Measurements from ENCODE around the gene CELF2. TPM values are rescaled to one million over a fixed set of nuclear protein-coding genes. Genes with fewer than 3 reads are reported as not detected.

The CELF2 gene
- total and polyA plus RNA-seq, 9 of the 15 experiments (the other 6 are each of a cell fraction or from before 2014, with no cell fraction given) = 4.0 to 20.3 (median 11.1) TPM

DNA sequence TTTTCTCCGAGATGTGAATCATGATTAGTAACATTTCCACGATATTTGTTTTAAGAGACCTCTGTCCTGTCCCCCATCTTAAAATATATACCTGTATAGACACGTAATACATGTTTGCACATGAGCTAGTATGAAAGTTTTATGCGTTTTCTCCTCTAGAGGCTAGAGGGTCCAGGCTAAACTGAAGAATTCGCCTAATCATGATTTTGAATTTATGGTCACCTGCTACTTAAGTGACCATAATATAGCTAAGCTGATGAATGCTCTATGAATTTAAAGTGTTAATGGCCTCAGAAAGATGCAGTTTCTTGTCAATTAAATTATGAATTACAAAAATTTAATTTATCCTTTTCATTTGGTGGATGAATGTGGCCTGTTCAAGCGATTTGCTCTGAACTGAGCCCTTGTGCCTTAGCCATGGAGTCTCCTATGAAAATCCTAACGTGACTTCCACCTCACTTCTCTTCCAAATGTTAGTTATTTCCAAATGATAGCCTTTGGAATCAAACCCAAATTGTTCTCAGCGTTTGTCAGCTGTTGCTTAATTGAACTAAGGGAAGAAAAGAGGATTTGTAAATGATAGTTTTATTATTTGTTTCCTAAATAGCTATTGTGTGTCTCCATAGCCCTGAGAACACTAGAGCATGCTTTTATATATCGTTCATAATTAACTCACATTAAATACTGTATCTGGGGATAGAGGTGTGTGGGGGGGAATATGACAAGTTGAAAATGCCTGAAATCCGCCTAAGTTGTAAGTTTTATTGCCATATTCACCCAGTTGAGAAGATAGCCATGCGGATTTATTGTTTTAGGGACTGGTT is 2.3 kb downstream of the CELF2 start:
- no peak overlapping the region for H3K4me3 ChIP-seq
- FAIRE-seq (no peak), ATAC-seq (no peak), DNase-seq (ENCODE audit: extremely low read depth in 1 of 4, low spot score in 3 of 4) (no peak)
- BruUV-seq (replicated peaks) = no TSS peak
- no peaks in the 10 kb centered on the region for H3K79me2 ChIP-seq (ENCODE audit: control insufficient read depth, insufficient read depth, low read length)
- H2AFZ ChIP-seq (ENCODE audit: low read depth, low read length) = no peak overlapping the region
- TF ChIP-seq MAFK (IDR thresholded peaks at IDR 0.05; ENCODE audit: low read length) = no peak
- no peak for TF ChIP-seq MIER1 (IDR thresholded peaks at IDR 0.05; ENCODE audit: low read depth)
- no peak for TF ChIP-seq PHF21A (IDR thresholded peaks at IDR 0.05; ENCODE audit: borderline replicate concordance, low read depth)
- no peak for TF ChIP-seq FOXJ2 (tag; IDR thresholded peaks at IDR 0.05)
- no peak for TF ChIP-seq ZBTB7A (IDR thresholded peaks at IDR 0.05; ENCODE audit: borderline replicate concordance, control insufficient read depth, low read depth, low read length)
- TF ChIP-seq, protein P1, sequence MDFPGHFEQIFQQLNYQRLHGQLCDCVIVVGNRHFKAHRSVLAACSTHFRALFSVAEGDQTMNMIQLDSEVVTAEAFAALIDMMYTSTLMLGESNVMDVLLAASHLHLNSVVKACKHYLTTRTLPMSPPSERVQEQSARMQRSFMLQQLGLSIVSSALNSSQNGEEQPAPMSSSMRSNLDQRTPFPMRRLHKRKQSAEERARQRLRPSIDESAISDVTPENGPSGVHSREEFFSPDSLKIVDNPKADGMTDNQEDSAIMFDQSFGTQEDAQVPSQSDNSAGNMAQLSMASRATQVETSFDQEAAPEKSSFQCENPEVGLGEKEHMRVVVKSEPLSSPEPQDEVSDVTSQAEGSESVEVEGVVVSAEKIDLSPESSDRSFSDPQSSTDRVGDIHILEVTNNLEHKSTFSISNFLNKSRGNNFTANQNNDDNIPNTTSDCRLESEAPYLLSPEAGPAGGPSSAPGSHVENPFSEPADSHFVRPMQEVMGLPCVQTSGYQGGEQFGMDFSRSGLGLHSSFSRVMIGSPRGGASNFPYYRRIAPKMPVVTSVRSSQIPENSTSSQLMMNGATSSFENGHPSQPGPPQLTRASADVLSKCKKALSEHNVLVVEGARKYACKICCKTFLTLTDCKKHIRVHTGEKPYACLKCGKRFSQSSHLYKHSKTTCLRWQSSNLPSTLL (IDR thresholded peaks at IDR 0.05) = no peak
- no peak for TF ChIP-seq SNRNP70 (optimal IDR thresholded peaks at IDR 0.05; ENCODE audit: low read depth, low read length)
- TF ChIP-seq, protein P2, sequence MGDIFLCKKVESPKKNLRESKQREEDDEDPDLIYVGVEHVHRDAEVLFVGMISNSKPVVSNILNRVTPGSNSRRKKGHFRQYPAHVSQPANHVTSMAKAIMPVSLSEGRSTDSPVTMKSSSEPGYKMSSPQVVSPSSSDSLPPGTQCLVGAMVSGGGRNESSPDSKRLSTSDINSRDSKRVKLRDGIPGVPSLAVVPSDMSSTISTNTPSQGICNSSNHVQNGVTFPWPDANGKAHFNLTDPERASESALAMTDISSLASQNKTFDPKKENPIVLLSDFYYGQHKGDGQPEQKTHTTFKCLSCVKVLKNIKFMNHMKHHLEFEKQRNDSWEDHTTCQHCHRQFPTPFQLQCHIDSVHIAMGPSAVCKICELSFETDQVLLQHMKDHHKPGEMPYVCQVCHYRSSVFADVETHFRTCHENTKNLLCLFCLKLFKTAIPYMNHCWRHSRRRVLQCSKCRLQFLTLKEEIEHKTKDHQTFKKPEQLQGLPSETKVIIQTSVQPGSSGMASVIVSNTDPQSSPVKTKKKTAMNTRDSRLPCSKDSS (IDR thresholded peaks at IDR 0.05; ENCODE audit: low read depth, partially characterized antibody) = no peak
- no peak for TF ChIP-seq MCM3 (IDR thresholded peaks at IDR 0.05)
- TF ChIP-seq BACH1 (tag; IDR thresholded peaks at IDR 0.05) = no peak
- TF ChIP-seq GATA2 (CRISPR knock-in tag; IDR thresholded peaks at IDR 0.05) = no peak
- TF ChIP-seq, protein P3, sequence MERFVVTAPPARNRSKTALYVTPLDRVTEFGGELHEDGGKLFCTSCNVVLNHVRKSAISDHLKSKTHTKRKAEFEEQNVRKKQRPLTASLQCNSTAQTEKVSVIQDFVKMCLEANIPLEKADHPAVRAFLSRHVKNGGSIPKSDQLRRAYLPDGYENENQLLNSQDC (CRISPR knock-in tag; IDR thresholded peaks at IDR 0.05) = no peak
- TF ChIP-seq, protein P4, sequence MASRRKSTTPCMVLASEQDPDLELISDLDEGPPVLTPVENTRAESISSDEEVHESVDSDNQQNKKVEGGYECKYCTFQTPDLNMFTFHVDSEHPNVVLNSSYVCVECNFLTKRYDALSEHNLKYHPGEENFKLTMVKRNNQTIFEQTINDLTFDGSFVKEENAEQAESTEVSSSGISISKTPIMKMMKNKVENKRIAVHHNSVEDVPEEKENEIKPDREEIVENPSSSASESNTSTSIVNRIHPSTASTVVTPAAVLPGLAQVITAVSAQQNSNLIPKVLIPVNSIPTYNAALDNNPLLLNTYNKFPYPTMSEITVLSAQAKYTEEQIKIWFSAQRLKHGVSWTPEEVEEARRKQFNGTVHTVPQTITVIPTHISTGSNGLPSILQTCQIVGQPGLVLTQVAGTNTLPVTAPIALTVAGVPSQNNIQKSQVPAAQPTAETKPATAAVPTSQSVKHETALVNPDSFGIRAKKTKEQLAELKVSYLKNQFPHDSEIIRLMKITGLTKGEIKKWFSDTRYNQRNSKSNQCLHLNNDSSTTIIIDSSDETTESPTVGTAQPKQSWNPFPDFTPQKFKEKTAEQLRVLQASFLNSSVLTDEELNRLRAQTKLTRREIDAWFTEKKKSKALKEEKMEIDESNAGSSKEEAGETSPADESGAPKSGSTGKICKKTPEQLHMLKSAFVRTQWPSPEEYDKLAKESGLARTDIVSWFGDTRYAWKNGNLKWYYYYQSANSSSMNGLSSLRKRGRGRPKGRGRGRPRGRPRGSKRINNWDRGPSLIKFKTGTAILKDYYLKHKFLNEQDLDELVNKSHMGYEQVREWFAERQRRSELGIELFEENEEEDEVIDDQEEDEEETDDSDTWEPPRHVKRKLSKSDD (conservative IDR thresholded peaks at IDR 0.05; ENCODE audit: low read length) = no peak
- TF ChIP-seq KLF16 (IDR thresholded peaks at IDR 0.05) = no peak
- TF ChIP-seq HNRNPH1 (optimal IDR thresholded peaks at IDR 0.05; ENCODE audit: low read depth, low read length) = no peak
- H3K36me3 ChIP-seq (ENCODE audit: control insufficient read depth, insufficient read depth, low read length) = no peaks in the 10 kb centered on the region
- H4K20me1 ChIP-seq (replicated peaks; ENCODE audit: control insufficient read depth, insufficient read depth, low read length) = no peaks in the 10 kb centered on the region
- intact Hi-C loops (cut with micrococcal nuclease) (no loop called here), in situ Hi-C loops (cut with MboI) (no loop called here)
- no peaks in the 10 kb centered on the region for H3K9me3 ChIP-seq (replicated peaks; ENCODE audit: control insufficient read depth, insufficient read depth, low read depth, low read length)
- H3K4me1 ChIP-seq (replicated peaks in 1 of 2; ENCODE audit: control insufficient read depth in 2 of 2, insufficient read depth in 2 of 2, low read length in 2 of 2) = peaks cover 0 to 13% of the 10 kb centered on the region in 2 experiments; a peak in 2 of 5 replicates
- CTCF ChIA-PET (ENCODE audit: low intra/inter-chr PET ratio) = interaction anchor here (0.6 kb wide), 1 partner anchor 29 kb away, joined by 3 read pairs; no protein-coding TSS in a partner anchor
- H3K27me3 ChIP-seq (ENCODE audit: control insufficient read depth in 2 of 2, insufficient read depth in 2 of 2, low read length in 2 of 2) = peaks cover 13 to 19% of the 10 kb centered on the region in 2 experiments
- H3K4me2 ChIP-seq (ENCODE audit: insufficient read depth, low read length) = no peak overlapping the region
- no peak overlapping the region for H3K9ac ChIP-seq (ENCODE audit: insufficient read depth in 1 of 2, low read depth in 2 of 2, low read length in 2 of 2)
- WGBS (ENCODE audit: insufficient coverage, low coverage, missing lambda C conversion rate) = 2% methylated on average over 11 of the region's 11 CpGs
- H3K27ac ChIP-seq (ENCODE audit: extremely low read depth, low read depth, low read length) = no peak overlapping the region
- H3K9me1 ChIP-seq (ENCODE audit: control insufficient read depth, insufficient read depth, low read length) = no peaks in the 10 kb centered on the region
- POLR2A ChIA-PET = no interaction called here

Data from K562 (cell line).